ENCODE results near the gene PRM2.

The PRM2 gene

DNA sequence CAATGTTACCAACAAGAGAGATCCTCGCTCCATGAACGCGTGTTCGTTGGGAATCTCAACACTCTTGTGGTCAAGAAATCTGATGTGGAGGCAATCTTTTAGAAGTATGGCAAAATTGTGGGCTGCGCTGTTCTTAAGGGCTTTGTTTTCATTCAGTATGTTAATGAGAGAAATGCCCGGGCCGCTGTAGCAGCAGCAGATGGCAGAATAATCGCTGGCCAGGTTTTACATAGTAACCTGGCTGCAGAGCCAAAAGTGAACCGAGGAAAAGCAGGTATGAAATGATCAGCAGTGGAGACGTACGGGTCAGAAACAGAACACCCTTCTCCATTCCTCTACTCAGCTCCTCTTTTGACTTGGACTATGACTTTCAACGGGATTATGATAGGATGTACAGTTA lies 33.6 kb downstream of the PRM2 start:
- DNase-seq = no peak

DNA sequence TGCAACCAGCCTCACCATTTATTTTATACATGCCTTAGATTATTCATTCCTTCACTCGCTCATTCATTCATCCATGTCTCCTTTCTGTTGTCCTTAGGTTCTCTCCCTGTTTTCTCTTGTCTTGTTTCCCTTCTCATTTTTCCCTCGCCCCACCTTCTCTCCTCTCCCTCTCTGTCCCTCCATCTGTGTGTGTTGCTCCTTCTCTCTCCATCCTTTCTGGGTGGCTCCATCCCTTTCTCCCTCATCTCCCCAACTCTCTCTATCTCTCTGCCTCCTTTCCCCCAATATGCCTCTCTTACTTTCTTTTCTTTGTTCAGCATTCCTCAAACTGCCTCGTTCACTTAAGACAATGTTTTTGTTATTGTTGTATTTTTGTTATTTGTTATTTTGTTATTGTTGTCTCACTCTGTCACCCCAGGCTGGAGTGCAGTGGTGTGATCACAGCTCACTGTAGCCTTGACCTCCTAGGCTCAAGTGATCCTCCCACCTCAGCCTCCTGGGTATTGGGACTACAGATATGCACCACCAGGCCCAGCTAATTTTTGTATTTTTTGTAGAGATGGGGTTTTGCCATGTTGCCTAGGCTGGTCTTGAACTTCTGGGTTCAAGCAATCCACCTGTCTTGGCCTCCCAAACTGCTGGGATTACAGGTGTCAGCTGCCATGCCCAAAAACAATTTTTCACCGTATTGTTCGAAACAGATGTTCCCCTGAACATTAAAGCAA lies 34.6 kb downstream of the PRM2 start:
- no peak for DNase-seq

DNA sequence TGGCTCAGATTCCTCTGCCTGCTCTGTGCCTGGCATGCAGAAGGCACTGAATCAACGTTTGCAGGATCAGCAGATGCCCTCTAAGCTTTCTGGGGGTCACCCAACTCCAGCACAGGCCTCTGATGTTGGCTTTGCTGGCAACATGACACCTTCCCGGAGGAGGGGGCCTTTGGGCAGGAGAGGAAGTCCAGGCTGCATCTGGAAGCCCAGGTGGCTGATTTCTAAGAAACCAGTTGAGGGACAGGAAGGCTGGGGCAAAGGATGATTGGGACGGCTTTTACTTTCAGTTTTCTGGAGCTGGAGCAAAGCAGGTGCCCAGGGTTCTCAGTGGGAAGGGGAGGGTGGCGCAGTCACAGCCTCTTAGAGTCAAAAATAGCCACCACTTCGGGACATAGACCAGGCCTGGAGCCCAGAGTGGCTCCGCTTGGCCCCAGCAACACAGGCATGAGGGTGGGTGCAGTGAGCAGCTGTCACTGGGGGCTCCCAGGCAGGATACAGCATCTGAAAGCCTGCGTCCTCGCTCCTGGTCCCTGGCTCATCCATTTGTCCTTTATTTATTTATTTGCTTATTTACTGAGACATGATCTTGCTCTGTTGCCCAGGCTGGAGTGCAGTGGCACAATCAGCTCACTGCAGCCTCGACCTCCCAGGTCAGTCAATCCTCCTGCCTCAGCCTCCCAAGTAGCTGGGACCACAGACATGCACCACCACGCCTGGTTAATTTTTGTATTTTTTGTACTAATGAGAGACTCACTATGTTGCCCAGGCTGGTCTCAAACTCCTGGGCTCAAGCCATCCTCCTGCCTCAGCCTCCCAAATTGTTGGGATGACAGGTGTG lies 35.4 kb downstream of the PRM2 start:
- DNase-seq = no peak

DNA sequence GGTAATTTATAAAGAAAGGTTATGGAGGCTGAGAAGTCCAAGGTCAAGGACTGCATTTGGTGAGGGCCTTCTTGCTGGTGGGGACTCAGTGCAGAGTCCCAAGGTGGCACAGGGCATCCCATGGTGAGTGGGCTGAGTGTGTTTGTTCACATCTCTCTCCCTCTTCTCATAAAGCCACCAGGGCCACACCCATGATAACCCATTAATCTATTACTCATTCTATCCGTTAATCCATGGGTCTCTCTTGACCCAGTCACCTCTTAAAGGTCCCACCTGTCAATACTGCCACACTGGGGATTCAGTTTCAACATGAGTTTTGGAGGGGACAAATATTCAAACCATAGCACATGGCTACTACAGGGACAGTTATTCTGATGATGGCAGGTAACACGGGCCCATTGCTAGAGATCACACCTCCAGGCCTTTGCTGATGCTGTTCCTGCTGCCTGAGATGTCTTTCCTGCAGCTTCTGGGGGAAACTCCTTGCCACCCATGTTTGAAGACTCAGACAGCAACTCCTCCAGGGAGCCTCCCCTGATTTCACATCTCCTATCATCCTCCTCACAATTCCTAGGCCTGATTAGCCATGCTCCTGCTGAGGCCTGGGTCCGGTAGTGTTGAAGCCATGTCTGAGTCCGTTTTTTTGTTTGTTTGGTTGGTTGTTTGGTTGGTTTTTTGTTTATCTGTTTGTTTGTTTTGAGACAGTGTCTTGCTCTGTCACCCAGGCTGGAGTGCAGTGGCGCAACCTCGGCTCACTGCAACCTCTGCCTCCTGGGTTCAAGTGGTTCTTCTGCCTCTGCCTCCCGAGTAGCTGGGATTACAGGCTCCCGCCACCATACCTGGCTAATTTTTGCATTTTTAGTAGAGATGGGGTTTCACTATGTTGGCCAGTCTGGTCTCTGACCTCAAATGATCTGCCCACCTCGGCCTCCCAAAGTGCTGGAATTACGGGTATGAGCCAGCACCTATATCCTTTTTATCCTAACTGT lies 36.3 kb downstream of the PRM2 start:
- no peak for DNase-seq

DNA sequence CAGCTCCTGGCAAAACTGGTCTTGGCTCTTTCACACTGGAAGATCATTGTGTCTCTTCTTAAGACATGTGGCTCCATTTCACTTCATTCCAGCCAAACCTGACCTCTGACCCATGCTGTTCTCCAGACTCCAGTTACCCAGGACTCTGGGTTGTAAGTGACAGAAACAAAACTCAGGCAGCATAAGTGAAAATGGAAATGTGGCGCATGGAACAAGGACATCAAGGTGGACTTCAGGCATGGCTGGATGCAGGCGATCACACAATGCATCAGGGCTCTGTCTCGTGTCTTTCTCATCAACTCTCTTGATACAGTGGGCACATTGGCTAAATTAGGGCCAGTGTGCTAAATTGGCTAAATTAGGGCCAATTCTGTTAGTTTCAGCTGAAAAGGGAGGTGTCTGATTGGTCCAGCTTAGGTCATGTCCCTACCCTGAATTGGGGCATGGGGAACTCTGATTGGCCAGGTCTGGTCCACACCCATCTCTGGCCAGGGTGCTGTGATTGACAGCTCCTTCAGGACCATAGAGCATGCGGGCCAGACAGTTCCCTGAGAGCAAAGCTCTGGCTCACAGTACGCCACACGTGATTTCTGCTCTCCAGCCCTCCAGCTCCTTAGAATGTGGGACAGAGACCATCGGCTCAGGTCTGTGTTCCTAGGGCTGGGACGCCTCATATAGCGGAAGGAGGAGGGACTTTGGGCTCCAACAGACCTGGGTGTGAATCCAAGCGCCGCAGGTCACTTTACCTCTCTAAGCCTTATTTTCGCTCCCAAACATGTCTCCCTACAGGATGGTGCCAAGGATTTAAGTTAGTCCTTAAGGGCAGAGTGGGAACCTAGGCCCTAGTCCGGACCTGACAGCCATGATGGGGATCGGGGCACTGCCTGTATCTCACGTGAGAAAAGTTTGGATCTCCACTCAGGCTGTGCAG lies 37.7 kb downstream of the PRM2 start:
- no peak for DNase-seq

DNA sequence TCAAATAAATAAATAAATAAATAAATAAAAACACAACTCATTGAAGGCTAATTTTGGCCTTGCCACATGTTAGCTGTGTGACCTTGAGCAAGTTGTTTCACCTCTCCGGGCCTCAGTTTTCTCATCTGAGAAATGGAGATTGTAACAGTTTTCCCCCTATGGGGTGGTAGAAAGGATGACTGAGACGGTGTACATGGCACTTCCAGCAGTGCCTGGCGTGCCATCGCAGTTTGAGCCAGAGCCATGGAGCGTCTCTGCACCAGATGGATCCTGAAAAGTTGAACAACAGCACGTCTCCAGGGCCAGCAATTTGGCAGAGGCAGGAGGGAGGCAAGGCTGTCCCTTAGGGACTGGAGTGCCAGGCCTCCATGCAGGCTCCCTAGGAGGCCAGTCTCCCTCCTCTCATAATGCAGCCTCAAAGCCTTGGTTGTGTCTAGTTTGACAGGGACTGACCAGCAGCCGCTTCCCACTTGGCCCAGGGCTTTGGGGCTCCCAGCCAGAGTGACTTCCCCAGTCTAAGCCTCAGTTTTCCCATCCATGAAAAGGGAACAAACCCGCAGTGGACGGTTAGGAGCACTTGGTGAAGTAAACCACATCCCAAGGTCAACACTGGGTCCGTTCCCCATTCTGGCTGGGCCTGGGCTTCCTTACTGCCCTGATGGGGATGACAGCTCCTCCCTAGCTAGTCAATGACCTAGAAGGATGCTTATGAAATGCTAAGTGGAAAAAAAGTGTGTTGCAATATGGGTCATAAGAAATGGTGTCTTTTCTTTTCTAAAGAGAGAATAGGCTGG lies 39.6 kb downstream of the PRM2 start:
- DNase-seq = no peak

DNA sequence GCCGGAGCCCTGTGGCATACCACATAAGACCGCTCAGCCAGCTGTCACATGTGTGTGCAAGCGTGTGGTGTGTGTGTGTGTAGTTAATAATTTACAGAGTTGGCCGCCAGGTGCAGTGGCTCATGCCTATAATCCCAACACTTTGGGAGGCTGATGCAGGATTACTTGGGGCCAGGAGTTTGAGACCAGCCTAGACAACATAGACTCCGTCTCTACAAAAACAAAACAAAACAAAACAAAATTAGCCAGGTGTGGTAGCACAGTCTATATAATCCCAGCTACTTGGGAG lies 40.6 kb downstream of the PRM2 start:
- DNase-seq = no peak

DNA sequence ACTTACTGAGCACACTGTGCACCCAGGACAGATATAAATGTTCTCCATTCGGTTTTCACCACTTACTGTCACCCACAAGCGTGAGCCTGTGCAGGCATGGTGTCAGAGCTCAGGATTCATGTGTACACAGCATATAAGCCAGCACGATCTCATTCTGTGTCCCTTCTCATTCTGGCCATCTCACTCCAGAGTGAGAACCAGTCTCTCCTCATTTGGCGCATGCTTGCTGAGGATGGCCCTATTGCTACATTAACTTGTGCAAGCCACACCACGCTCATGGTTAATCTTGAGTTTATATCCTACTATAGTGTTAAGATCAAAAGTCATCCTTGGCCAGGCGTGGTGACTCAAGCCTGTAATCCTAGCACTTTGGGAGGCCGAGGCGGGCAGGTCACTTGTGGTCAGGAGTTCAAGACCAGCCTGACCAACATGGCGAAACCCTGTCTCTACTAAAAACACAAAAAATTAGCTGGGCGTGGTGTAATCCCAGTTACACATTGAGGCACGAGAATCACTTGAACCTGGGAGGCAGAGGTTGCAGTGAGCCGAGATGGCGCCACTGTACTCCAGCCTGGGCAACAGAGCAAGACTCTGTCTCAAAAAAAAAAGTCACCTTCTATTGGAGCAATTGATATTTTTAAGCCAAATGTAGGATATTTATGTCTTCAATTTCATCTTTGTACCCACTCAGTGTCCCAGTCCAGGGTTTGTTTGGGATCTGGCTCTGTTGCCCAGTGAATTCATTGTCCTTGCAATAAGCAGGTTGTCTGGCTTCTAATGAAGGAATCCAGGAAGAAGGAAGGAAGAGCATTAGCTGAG lies 41.2 kb downstream of the PRM2 start:
- DNase-seq = no peak

DNA sequence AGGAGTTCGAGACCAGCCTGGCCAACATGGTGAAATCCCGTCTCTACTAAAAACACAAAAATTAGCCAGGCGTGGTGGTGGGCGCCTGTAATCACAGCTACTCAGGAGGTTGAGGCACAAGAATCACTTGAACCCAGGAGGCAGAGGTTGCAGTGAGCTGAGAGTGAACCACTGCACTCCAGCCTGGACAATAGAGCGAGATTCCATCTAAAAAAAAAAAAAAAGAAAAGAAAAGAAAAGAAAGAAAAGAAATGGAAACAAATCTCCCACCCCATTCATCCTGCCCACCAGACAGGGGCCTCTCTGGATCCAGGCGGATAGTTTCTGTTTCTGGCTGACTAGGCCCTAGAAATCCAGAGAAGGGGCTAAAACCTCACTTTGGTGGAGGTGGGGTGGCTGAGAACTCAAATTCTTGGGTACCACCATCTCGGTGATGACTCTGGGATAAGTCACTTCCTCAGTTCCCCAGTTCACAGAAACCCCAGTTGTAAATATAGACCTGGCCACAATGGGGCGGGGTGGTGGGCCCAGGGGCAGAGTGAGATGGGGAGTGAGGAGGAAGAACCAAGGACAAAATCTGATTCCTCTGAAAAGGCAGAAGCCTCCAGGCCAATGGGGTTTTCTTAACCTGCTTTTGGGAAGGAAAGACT lies 42.4 kb downstream of the PRM2 start:
- DNase-seq = peak; percentile 66

DNA sequence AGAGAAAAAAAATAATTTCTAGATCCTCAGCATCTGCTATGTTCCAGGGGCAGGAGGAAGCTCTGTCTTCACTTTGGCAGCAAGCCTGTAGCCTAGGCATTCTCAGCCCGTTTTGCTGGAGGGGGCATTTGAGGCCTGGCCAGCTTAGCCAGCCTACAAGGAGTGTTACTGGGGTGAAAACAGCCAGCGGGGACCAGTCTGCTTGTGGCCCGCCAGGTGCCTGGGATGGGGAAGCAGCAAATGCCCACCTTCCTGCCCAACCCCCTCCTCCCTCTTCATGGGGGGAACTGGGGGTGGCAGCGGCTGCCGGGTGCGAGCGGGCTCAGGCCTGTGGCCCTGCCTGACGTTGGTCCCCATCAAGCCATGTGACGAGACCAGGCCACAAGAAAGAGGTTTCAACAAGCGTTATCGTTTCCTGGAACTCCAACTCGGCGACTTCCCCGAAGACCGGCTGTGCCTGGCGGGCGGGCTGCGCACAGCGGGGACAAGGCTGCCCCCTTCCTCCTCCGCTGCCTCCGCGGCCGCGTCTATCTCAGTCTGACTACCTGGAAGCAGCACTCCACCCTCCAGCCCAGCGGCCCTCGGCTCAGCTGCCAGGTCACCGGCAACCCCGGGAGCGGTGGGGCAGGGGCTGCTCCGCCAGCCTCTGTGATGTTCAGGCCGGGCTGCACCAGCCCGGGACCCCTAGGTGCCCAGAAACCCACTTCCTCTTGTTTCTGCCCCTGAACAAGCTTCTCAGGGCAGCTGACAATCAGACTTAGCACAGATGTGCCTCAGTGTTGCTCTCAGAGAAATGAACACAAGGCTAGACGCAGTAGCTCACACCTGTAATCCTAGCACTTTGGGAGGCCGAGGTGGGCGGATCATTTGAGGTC lies 43.2 kb downstream of the PRM2 start:
- DNase-seq = peak; percentile 90

DNA sequence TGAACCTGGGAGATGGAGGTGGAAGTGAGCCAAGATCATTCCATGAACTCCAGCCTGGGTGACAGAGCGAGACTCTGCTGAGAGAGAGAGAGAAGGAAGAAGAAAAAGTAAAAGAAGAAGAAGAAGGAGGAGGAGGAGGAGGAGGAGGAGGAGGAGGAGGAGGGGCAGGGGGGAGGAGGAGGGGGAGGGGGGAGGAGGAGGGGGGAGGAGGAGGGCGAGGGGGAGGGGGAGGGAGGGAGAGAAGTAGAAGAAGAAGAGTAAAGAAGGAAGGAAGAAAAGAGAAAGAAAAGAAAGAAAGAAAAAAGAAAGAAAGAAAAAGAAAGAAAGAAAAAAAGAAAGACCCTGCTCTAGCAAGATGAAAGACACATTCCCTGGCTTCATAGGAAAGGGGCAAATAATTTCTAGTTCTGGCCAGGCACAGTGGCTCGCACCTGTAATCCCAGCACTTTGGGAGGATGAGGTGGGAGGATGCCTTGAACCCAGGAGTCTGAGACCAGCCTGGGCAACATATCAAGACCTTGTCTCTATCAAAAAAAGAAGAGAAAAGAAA lies 43.9 kb downstream of the PRM2 start:
- DNase-seq = no peak

DNA sequence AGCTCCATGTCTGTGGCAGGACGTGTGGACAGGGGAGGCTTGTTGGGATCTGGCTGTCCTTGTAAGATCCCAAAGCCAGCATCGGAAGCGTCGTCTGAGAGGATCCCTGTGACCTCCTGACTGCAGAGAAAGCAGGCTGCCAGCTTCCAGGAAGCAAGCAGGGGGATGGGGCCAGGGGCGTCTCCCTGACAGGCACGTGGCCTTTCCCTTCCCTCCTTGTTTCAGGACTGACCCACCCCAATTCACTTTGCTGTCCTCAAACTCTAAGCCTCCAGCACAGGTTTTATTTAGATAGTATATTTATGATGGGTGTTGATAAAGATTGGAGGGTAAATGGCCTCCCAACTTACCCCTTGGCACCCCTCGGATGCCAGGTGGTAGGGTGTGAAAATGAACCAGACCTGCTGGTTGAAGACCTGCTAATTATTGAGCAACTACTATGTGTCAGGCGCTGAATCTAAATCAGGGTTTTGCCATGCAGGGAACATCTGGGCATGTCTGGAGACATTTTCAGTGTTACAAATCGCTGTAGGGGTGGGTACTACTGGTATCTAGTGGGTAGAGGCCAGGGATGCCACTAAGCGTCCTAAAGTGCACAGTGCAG lies 44.8 kb downstream of the PRM2 start:
- DNase-seq = no peak

DNA sequence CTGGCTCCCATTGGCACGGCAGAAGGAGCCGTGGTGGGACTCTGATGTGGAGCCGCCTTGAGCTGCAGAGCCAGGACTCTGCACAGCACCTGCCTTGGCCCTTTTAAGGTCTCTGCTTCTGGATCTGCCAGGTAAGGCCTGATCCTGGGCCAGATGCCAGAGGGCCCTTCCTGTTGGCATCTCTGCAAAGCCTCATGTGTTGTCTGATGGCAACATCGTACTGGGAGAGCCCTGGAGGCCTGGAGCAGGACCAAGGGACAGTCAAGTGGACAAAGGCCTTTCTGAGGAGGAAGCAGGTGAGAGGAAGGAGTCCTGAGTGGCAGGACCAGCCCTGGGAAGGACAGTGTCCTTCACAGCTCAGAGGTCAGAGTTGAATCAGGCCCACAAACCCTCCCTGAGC lies 46.4 kb downstream of the PRM2 start:
- DNase-seq = no peak

DNA sequence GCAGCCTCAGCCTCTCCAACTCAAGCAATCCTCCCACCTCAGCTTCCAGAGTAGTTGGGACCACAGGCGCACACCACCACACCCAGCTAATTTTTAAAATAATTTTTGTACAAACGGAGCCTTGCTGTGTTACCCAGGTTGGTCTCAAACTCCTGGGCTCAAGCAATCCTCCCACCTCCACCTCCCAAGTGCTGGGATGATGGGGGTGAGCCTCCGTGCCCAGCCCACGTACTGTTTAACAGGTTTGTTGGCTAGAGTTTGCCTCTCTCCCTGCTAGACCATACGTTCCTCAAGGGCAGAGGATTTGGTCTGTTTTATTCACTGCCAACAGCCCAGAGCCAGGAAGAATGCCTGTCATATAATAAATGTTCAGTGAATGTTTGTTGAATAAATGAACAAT lies 46.8 kb downstream of the PRM2 start:
- DNase-seq = no peak

DNA sequence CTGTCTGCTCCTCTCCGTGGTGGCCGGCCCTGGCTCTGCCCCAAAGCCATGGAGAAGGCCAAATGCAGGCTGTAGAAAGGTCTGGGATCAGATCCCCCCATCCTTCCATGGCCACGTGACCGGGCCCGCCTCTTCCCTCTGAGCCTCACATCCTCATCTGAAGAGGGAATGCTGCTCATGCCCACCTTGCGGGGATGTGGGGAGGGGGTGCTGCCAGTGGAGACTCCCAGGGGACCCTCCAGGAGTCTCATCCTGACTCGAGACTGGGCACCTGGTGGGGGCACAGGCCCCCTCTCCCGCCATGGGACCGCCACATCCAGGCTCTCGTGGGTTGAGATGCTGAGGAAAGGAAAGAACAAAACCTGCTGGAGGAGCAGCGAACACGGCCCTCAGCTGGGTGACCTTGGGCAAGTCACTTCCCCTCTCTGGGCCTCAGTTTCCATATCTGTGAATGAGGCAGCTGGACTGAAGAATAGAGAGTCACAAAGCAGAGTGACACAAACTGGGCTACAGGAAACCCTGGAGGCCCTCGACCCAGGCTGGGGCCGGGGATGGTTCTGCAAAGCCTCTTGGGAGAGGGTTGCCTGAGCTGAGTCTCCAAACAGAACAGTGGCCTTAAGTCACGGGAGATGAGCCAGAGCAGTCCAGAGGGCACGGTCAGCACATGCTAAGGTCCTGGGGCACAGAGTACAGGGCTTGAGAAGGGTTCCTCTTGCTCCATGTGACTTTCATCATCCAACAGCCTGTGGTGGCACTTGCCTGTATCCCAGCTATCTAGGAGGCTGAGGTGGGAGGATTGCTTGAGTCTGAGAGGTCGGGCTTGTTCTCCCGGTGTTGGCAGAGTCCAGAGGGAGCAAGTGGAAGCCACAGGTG lies 50.4 kb downstream of the PRM2 start:
- DNase-seq = no peak
